Hepatocyte (in vitro differentiated cells): ENCODE results near the gene AP3D1. TPM values are rescaled to one million over a fixed set of nuclear protein-coding genes. Genes with fewer than 3 reads are reported as not detected.

Experiments
- DNase-seq: peaks from one replicate; pipeline ENCODE4 v3.0.0-alpha.2; 2016; ENCODE audit warnings: low spot score
- H2AFZ ChIP-seq: fragments of 200-600 bp; sonication (generic); 2 replicates; pipeline ENCODE4 v1.6.0; 2016; ENCODE audit warnings: antibody characterized with exemption, mild to moderate bottlenecking
- H3K27ac ChIP-seq: fragments of 200-600 bp; sonication (generic); 2 replicates; pipeline ENCODE4 v1.5.1; 2016; ENCODE audit warnings: mild to moderate bottlenecking
- H3K27me3 ChIP-seq: fragments of 200-600 bp; sonication (generic); 2 replicates; pipeline ENCODE4 v1.6.1; 2016
- H3K36me3 ChIP-seq: fragments of 200-600 bp; sonication (generic); replicated peaks from 2 replicates; pipeline ENCODE4 v1.5.1; 2016; ENCODE audit warnings: low read depth; ENCODE audit not compliant: insufficient read depth
- H3K4me1 ChIP-seq: fragments of 200-600 bp; sonication (generic); 2 replicates; pipeline ENCODE4 v1.5.1; 2016; ENCODE audit warnings: mild to moderate bottlenecking, moderate library complexity; ENCODE audit not compliant: insufficient read depth
- H3K4me2 ChIP-seq: fragments of 200-600 bp; sonication (generic); 2 replicates; pipeline ENCODE4 v1.6.0; 2016
- H3K4me3 ChIP-seq: fragments of 200-600 bp; sonication (generic); 2 replicates; pipeline ENCODE4 v1.5.1; 2016; ENCODE audit warnings: mild to moderate bottlenecking
- H3K79me2 ChIP-seq: fragments of 200-600 bp; sonication (generic); 2 replicates; pipeline ENCODE4 v1.6.0; 2017; ENCODE audit warnings: mild to moderate bottlenecking
- H3K9me2 ChIP-seq: fragments of 200-600 bp; sonication (generic); replicated peaks from 2 replicates; pipeline ENCODE4 v1.6.0; 2017; ENCODE audit warnings: mild to moderate bottlenecking; ENCODE audit not compliant: insufficient read depth
- H3K9me3 ChIP-seq: fragments of 200-600 bp; sonication (generic); 2 replicates; pipeline ENCODE4 v1.5.1; 2016; ENCODE audit warnings: low read depth, mild to moderate bottlenecking
- H4K20me1 ChIP-seq: fragments of 200-600 bp; sonication (generic); 2 replicates; pipeline ENCODE4 v1.6.0; 2016; ENCODE audit warnings: mild to moderate bottlenecking; ENCODE audit not compliant: insufficient read depth, poor library complexity, severe bottlenecking
- CTCF ChIP-seq: fragments of 200-600 bp; sonication (generic); IDR thresholded peaks from 2 replicates; pipeline ENCODE4 v1.5.1; 2016; ENCODE audit warnings: antibody characterized with exemption, mild to moderate bottlenecking; ENCODE audit not compliant: poor library complexity
- EZH2 ChIP-seq: fragments of 200-600 bp; sonication (generic); IDR thresholded peaks from 2 replicates; pipeline ENCODE4 v1.6.1; 2016; ENCODE audit warnings: antibody characterized with exemption, mild to moderate bottlenecking, borderline replicate concordance
- EZH2phosphoT487 ChIP-seq: fragments of 200-600 bp; sonication (generic); IDR thresholded peaks from one replicate; pipeline ENCODE4 v1.6.1; 2018; ENCODE audit warnings: antibody characterized with exemption, mild to moderate bottlenecking, low read depth, moderate library complexity; ENCODE audit not compliant: unreplicated experiment, severe bottlenecking
- WGBS: methylation state at CpG from one replicate; pipeline ENCODE4 v1.1.6; 2016; ENCODE audit warnings: low lambda C conversion rate; ENCODE audit errors: missing lambda C conversion rate; 5-methylcytosine and 5-hydroxymethylcytosine counted together
- polyA plus RNA-seq: library from polyadenylated mRNA; unstranded; fragments of >200 nt; fragmentation: Nextera tagmentation; extraction: Ambion mirVana; gene quantifications from 2 replicates; pipeline ENCODE4 v1.2.1, GENCODE V29; 2016
- total RNA-seq: library from RNA; depleted of rRNA; stranded (reverse); fragments of >200 nt; gene quantifications from 2 replicates; pipeline ENCODE4 v1.2.3, GENCODE V29; 2014

The AP3D1 gene
- total and polyA plus RNA-seq, 2 experiments from 2014 or later = 102 to 108 TPM

GRCh38 chr19:2111886-2112285, 39.5 kb downstream of the AP3D1 start:
- H3K4me1 ChIP-seq = no peaks in the 10 kb centered on the region
- no peak for DNase-seq
- no peak overlapping the region for H3K4me3 ChIP-seq
- no peak overlapping the region for H2AFZ ChIP-seq
- H3K27ac ChIP-seq = no peak overlapping the region
- H3K79me2 ChIP-seq = no peaks in the 10 kb centered on the region
- TF ChIP-seq EZH2 (no peak), EZH2phosphoT487 (no peak), CTCF (no peak)
- H3K36me3 ChIP-seq = no peaks in the 10 kb centered on the region
- no peaks in the 10 kb centered on the region for H3K27me3 ChIP-seq
- WGBS = 97% methylated on average over 19 of the region's 20 CpGs
- no peak overlapping the region for H3K4me2 ChIP-seq
- H3K9me3 ChIP-seq = no peaks in the 10 kb centered on the region
- H4K20me1 ChIP-seq = no peaks in the 10 kb centered on the region
- H3K9me2 ChIP-seq = no peaks in the 10 kb centered on the region

- H4K20me1 ChIP-seq = no peaks in the 10 kb centered on the region
Measured at GRCh38 chr19:2111425-2111824, 39.9 kb downstream of the AP3D1 start.

GRCh38 chr19:2110822-2111221, 40.5 kb downstream of the AP3D1 start:
- Histone ChIP-seq H3K36me3 (no peaks in the 10 kb centered on the region), H3K9me2 (no peaks in the 10 kb centered on the region), H3K79me2 (peaks cover 3% of the 10 kb centered on the region), H3K4me3 (no peak overlapping the region), H3K4me1 (no peaks in the 10 kb centered on the region), H3K4me2 (no peak overlapping the region), H3K27me3 (no peaks in the 10 kb centered on the region), H4K20me1 (no peaks in the 10 kb centered on the region), H3K9me3 (no peaks in the 10 kb centered on the region), H2AFZ (no peak overlapping the region), H3K27ac (no peak overlapping the region)
- no peak for TF ChIP-seq CTCF
- no peak for TF ChIP-seq EZH2phosphoT487
- TF ChIP-seq EZH2 = no peak
- 95% methylated on average over 13 of the region's 13 CpGs for WGBS
- no peak for DNase-seq

More at GRCh38 chr19:2111425-2111824, 39.9 kb downstream of the AP3D1 start:
- DNase-seq = no peak
- no peaks in the 10 kb centered on the region for H3K9me3 ChIP-seq
- no peak overlapping the region for H2AFZ ChIP-seq
- WGBS = 94% methylated on average over 22 of the region's 22 CpGs
- H3K27me3 ChIP-seq = no peaks in the 10 kb centered on the region
- H3K4me2 ChIP-seq = no peak overlapping the region
- TF ChIP-seq CTCF (no peak), EZH2phosphoT487 (no peak), EZH2 (no peak)
- no peaks in the 10 kb centered on the region for H3K79me2 ChIP-seq
- no peaks in the 10 kb centered on the region for H3K36me3 ChIP-seq
- H3K4me3 ChIP-seq = no peak overlapping the region
- no peaks in the 10 kb centered on the region for H3K4me1 ChIP-seq
- H3K27ac ChIP-seq = no peak overlapping the region
- no peaks in the 10 kb centered on the region for H3K9me2 ChIP-seq
